Right hindlimb (tissue), 1 donor: Measurements from ENCODE around the gene FAM131B.
"Not testable (repeated sequence)": the region's sequence is repeated elsewhere in the genome, so short reads cannot be mapped to it uniquely, and the experiment has no call there.

Source experiments
- DNase-seq: peaks from one replicate; pipeline ENCODE4 v3.0.0-alpha.2; 2018

FAM131B gene

DNA sequence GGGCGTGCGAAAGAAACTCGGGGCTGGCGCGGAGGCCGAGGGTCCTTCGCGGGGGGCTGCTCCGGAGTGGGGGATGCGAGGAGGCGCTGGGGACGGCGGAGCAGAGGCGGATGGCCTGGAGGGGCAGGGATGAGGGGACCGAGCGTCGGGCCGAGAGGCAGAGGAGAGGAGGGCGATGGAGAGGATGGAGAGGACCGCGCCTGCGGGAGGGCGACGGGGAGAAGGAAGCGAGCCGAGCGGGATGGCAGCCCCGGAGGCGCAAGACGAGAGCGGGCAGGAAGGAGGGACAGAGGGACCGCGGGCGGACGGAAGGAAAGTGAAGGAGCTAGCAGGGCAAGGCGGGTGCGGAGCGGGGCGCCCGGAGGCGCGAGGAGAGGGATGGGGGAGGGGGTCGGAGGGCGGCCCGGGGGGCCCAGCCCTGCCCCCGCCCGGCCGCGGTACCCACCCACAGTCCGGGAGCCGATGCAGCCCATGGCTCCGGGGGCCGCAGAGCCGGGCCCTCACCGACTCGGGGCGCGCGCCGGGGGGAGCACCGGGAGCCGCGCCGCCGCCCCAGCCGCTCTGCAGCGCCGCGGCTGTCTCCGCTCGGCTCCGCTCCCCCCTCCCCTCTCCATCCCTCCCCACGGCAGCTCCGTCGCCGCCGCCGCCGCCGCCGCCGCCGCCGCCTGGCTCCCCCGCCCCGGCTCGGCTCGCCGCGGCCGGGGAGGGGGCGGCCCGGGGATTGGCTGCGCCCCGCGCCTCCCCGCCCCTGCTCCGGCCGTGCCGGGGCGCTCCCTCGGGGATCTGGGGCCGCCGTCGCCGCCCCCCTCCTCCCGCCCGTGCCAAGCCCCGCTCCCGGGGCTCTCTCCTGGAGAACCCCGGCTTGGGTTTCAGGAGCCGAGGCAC lies at the start of gene FAM131B:
TSS of gene FAM131B (minus strand) at position 583 of the 885 bp plus-strand sequence. CDS start at position 473, 110 bp downstream.
- DNase-seq, result no peak

DNA sequence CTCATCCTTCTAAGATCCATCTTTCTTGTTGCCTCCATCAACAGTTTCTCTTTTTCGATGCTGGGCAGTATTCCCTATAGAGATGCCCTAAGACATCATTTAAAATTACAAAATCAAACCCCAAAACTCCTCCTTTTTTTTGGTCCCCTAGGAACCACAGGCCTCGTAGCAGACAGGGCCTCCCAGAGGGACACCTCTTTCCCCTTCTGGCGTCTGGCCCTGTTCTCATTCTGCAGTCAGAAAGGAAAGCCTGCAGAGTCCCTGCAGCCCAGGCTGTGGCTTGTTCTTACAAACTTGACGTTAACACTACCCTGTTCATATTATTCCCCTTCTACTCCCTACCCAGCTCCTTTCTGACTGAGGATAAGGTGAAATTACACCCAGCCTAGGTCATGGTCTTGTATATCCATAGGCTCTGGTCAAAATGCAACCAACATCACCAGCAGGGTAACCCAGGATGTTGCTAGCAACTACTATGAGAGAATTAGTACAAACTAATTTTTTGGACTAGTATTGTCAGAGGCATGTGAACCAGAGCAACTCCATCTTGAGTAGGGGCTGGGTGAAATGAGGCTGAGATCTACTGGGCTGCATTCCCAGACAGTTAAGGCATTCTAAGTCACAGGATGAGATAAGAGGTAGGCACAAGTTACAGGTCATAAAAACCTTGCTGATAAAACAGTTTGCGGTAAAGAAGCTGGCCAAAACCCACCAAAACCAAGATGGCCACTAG lies 49.6 kb upstream of the FAM131B start:
- DNase-seq, result no peak

DNA sequence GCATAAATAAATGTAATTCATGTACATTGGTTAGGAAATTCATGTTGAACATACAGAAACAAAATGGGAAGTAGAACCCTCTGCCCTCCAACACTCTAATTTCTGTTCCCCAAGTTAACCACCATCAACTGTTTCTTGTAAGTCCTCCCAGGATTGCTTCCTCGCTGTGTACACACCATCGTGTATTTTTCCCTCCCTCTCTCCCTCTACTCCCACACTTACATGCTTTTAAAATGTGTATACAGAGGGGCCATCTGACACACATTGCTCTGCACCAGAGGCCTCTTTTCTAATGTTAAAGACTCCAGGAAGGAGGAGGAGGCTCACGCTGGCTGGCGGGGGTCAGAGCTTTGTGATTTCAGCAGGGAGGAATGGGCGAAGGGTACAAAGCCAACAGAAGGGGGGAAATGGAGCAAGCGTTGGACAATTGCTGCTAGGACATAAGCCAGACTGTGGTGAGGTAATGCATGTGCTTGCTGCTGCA lies 48.0 kb upstream of the FAM131B start:
- DNase-seq, result peak; percentile 74

DNA sequence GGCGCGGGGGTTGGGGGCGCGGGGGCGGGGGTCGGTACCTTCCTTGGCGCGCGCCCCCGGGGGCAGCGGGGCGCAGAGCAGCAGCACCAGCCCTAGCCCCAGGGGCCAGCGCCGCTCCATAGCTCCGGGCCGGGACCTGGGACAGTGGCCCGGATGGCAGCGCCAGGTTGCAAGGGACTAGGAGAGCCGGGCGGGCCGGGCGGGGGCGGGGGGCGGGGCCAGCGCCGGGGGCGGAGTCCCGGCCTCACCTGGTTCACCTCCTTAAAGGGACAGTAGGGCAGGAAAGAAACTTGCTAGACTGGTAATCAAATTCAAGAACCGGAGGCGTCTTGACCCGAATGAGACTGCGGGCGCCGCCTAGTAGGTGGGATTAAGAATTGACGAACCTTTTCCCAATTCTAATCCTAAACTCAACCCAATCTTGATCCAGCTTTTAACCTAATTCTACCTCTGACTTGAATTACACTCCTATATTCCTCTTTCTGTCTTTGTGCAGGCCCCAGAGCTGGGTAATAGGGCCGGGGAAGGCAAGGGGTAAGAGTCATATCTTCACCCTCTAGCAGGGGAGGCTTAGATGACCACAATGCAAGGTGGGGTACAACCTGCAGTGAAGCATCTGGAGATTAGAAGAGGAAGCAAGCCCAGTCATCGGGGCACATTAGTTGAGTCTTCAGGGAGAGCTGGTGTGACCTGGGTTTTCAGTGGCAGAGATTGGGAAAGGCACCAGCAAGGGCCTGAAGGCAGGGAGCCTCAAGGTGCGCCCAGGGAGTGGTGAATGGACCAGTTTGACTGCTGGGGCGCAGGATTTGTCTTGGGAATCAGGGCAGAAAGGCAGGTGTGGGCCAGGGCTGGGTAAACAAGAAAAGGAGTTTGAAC lies 46.4 kb upstream of the FAM131B start, which contains the start of gene EPHA1:
TSS of gene EPHA1 (minus strand) at position 171 of the 876 bp plus-strand sequence. CDS start at position 120, 51 bp downstream.
- DNase-seq, result no peak

DNA sequence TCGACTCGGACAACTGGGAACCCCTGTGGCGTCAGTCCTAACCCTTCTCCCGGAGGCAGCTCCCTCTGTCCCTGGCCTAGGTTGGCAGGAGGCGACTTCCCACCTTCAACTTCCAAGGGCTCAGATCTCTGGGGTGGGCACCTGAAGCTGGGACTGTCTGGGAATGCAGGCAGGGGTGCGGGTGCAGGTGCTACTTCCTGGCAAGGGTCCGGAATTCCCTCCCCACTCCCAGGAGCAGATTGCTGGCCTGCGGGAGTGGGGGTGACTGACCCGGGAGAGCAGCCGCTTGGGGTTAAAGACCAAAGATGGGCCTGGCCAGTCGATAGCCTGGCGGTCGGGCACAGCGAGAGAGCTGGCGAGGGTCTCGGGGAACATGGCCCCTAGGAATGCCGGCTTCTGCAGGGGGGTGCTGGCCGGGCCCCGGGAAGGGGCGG lies 45.8 kb upstream of the FAM131B start:
- no peak for DNase-seq

DNA sequence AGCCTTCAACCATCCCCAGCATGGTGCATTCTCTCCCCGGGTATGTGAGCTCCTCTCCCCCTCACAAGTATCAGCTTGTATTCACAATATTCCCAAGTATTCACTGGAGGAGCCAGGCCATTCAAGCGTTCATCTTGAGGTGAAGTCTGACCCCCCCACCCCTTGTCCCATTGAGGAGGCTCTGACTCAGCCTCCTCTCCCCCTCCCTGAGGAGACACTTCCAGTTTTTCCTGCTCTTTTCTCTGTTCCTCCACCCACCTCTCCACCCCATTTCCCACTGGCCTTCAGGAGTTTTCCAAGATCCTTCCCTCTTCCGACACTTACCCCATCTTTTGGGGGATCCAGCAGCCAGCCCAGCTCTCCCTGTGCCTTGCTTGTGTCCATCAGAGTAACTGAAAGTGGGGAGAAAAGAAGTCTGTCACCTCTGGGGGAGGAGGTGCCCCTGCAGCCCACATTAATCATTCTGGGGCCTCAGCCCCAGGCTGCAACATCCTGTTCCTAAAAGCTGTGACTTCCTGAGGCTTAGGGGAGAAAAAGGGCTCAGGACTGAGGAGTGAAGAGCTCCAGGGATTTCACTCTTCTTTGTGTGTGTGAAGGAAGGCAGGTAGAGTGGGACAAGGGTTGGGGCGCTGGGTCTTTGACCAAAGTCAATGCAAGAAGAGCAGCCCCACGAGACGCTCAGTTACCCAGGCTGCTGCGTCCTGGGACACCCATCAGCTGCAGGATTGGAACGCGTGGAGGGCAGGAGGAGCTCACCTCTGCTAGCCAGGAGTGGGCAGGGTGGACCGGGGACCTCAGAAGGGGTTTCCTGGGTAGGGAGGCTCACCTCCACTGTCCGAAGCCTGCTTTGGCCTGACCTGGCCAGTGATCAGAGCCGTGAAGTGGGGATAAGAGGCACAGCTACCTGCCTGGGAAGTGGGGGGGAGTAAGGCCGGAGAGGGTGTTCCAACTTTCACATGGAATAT lies 45.1 kb upstream of the FAM131B start:
- DNase-seq, result no peak

DNA sequence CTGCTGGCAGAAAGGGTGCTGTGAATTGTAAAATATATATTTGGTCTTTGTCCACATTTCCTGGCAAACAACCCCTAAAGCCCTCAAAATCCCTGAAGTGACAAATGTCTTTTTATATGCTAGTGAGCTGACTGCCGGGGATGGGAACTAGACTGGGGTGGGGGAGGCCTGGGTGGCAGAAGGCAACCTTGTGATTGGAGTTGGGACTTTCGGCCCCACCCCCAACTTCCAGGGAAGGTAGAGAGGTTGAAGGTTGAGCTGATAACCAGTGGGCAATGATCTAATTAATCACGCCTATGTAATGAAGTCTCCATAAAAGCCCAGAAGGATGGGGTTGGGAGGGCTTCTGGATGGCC lies 43.5 kb upstream of the FAM131B start:
- DNase-seq, result no peak

DNA sequence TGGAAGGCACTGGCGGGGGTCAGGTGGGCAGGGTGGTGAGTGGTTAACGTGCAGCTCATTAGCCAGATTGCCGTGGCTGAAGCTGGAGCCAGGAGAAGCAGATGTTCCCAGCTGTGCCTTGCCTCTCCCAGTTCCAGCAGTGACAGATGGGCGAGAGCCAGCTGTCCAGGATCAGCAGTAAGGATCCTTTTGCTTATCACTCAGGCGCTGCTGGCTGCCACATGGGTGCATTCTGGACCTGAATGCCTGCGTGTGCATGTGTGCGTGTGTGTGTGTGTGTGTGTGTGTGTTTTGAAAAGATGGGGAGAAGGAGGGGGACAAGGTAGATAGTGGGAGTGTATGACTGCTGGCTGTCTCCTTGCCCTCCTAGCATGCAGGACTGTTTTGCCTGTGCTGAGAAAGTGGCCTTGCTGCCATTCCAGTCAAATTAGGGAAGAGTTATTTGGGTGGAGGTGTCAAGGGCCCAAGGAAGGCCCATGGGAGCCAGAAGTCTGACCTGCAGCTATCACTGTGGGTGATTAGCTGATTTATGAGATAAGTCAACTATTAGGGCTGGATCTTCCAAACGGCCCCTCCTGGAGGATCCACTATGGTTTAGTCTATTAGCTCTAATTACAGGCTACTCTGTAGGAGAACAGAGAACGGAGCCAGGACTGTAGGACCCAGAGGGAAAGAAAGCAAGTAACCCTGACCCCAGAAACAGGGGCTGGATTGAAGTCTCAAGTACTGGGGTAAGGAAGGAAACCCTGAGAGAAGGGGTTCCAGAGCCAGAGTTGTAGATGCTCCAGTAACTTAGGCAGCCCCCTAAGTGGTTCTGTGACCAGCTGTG lies 42.9 kb upstream of the FAM131B start:
- DNase-seq, result peak; percentile 69

DNA sequence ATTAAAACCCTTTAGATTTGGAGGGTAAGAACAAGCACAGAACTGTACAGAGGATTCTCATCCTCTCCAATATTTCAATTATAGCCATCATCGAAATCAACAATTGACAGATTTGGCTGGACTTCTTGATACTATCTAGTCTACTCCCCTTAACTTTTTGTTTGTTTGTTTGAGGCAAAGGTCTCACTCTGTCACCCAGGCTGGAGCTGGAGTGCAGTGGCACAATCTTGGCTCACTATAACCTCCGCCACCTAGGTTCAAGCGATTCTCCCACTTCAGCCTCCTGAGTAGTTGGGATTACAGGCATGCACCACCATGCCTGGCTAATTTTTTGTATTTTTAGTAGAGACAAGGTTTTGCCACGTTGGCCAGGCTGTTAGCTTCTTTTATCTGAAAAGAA lies 39.7 kb upstream of the FAM131B start:
- DNase-seq, result not testable (repeated sequence)

DNA sequence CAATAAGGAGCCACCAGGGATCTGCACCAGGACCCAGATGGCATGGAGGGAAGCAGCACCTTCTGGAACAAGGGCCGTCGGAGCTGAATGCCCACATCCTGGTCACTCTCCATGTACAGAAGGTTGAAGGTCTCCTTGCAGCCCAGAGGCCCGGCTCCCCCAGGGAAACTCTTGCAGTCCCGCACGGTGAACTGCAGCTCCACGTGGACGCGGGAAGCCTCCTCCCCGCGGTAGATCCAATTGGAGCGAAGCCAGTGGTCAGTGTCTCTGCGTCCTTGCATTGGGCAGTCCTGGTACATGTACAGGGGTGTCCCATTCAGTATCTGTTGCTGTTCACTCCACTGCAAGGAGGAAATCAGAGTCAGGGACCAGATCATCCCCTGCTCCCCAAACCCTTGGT lies 38.8 kb upstream of the FAM131B start:
- no peak for DNase-seq

DNA sequence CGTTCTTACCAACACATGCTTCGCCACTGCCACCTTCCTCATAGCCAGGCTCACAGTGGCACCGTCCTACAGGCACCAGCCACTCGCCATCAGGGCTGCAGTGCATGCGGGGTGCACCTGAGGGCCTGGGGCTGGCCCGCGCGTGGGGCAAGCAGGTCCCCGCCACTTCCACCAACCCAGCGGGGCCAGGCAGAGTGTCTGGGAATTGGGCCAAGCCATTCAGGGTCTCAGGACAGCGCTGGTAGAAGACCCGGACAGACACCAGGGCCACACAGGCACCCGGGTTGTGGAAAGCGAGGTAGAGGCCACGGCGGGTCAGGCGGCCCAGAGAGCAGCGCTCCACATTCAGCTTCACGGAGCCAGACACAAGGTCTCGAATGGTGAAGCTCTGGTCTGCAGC lies 37.1 kb upstream of the FAM131B start:
- no peak for DNase-seq

DNA sequence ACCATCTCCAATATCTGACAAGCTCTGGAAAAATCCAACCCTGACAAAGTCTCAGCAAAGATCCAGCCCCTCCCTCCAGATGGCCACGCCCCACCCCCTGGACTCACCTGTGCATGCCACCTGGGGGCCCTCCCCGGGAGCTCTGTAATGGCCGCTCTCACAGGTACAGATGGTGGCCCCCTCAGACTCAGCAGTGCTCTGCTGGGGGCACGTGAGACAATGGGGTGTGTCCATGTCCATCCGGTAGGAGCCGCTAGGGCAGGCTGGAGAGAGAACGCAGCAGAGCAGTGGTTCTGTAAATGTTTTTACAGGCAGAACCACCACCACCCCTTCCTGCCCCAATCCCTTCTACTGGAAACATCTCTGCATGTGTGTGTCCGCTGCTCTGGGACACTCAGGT lies 36.6 kb upstream of the FAM131B start:
- DNase-seq, result no peak

DNA sequence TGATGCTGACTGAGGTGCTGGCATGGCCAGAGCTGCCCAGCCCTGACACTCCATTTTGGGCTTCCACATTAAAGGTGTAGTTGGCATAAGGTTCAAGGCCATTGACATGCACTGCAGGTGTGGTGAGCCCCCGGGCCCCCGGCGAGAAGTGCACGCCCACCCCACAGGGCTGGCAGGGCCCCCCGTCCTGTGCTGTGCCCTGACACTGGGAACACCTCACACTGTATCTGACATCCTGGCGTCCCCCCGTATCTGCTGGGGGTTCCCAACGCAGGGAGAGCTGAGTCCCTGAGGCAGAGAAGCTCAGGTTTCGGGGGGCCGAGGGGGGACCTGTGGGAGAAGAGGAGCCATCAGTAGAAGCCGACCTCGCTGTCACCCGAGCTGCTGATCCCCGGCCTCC lies 36.1 kb upstream of the FAM131B start:
- DNase-seq, result no peak

DNA sequence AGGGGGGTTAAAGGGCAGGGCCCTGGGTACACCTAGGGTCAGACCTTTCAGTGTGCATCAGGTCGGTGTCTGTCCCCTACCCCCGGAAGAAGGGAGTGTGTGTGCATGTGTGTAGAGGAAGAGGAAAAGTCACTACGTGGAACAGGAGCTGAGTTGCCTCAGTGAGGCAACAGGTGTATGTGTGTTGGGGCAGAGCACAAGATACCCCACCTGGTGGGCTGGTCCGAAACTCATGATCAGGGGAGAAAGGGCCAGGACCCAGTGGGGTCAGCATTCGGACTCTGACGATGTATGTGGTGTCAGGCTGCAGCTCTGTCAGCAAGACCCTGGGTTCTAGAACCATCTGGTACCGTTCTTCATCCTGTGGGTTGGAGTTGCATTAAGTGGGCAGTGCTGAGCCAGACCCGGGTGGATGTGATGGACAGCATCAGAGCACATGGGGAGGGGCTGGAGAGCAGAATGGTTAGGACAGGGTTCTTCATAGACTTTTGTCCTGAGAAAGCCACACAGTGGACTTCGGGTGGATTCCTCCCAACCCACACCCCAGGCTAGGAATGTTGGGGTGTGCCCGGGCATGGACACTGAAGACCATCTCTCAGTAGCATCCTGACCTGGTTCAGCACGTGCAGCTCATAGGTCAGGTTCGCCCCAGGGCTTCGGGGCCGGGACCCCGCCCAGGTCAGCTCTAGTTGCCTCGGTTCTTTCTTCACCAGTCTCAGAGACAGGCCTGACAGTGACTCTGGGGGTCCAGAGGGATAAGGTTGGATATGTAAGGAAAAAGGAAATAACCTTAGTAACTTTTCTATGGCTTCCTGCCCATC lies 35.4 kb upstream of the FAM131B start:
- no peak for DNase-seq

DNA sequence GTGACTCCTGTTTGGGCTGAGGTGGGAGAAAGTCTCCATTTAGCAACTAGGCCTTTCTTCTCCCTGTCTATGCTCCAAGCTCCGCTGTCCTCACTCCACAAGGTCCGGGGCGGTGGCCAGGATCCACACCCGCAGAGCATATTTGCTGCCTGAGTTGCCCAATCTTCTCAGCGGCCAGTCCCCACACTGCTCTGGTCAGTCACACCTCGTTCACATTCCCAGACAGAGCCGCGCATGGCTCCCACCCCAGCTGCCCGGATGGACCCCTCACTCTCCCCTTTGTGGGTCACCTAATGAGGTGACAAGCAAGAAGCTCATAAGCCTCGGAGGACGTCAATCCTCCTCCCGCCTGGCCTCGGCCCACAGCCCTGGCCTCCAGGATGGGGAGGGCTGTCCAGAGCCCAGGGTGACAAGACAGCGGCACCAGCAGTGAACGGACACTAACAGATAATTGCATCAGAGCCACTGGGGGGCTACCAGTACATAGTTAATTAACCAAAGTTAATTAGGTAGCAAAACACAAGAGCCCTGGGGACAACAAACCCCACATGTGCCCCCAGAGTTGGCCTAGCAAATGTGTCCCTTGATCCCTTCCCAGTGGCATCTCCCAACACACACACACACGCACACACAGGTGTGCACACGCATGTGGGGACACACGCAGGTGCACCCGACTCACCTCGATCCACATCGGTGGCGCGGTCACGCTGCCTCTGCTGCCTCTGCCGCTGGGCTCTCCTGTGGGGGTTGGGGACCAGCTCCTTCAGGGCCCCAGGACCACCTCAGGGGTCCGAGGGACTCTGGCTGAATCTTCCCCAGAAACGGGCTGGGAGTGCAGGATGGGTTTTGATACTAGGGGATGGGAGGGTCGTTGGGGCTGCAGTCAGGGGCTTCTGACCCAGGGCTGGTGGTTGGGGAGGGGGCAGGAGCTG lies 34.4 kb upstream of the FAM131B start:
- no peak for DNase-seq

DNA sequence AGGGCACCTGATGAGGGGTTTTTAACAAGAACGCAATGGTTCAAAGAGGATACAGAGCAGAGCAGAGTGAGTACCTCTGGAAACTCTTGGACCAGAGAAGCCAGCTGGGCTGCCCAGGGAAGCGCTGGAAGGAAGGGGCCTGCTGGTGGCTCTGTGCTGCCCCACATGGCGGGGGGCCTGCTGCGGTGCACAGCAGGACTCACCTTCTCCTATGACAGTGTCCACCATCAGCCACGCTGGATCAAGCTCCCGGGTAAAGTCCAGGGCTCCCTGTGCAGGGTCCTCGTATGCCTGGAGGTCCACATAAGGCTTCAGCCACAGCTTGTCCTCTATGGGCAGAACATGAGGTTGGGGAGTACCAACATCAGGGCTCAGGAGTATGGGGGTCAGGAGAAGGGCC lies 33.7 kb upstream of the FAM131B start:
- DNase-seq, result no peak

DNA sequence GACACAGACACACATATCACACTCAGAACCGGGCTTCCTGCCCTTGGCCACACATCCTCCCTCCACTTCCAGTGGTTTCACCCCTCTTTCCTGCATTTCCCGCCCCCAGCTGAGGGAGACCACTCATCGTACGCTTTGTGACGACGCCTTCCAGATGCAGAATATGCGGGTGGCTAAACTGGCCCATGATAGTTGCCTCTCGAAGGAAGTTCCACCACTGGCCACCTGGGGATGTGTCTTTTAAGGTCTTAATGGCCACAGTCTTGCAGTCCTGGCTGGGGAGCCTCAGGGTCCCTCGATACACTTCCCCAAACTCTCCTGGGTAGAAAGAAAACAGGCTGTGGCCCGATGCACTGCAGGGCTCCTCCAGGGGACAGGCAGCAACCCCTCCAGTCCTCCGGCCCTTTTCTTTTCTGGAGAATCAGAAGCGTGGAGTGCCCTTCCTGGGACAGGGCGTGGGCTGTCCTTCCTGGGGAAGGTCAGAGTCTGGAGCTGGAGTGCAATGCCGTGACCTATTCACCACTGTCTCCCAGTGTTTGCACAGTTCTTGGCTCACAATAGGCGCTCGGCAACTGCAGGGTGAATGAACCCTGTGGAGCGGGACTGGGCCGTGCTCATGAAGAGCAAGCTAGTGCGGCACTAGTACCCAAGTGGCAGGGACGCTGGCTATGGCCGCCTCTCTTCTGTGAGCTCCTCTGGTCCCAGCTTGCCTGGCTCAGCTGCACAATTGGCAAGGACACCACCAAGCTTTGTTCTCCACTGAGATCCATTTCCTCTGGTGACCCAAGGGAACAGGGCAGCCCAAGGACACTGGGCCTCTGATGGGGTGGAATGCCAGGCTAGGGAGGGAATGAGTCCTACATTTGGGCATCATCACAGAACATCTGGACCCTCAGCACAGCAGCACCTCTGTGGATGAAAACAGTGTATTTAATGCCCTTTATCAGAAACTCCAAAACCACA lies 33.0 kb upstream of the FAM131B start:
- DNase-seq, result no peak
